CD4-positive, alpha-beta T cell treated with Interleukin-2 at 100 ng/mL for 4 hours (primary cell): ENCODE results near the gene FAM227B.
A peak's percentile ranks its signal among the peaks of the same experiment; 100 is the strongest.
"Not testable (repeated sequence)": the region's sequence is repeated elsewhere in the genome, so short reads cannot be mapped to it uniquely, and the experiment has no call there.

Experiments used
- DNase-seq: peaks from one replicate; pipeline ENCODE4 v3.0.0-alpha.2; 2020; ENCODE audit warnings: low spot score

FAM227B gene

GRCh38 chr15:49436751-49437150 is 183.9 kb downstream of the FAM227B start:
- no peak for DNase-seq

GRCh38 chr15:49435174-49435573 is 185.4 kb downstream of the FAM227B start:
- no peak for DNase-seq

- DNase-seq = no peak
These were observed 190.6 kb downstream of the FAM227B start for GRCh38 chr15:49430046-49430445.

- DNase-seq = no peak
These were observed 192.1 kb downstream of the FAM227B start for GRCh38 chr15:49428409-49429095.

- DNase-seq = no peak
These were observed 193.2 kb downstream of the FAM227B start for GRCh38 chr15:49427372-49427771.

GRCh38 chr15:49424954-49425353 is 195.7 kb downstream of the FAM227B start:
- DNase-seq = no peak

GRCh38 chr15:49423901-49424550 is 196.6 kb downstream of the FAM227B start:
- no peak for DNase-seq

- DNase-seq = no peak
These were observed 197.6 kb downstream of the FAM227B start, which contains the start of gene FGF7 for GRCh38 chr15:49423021-49423420. Gene FGF7 (plus strand): TSS chr15:49423242. CDS start chr15:49424298, 1,056 bp downstream.

- peak; percentile 58 for DNase-seq
These were observed 198.6 kb downstream of the FAM227B start for GRCh38 chr15:49421991-49422390.

GRCh38 chr15:49418811-49419210 is 201.8 kb downstream of the FAM227B start:
- no peak for DNase-seq

- DNase-seq = no peak
These were observed 205.0 kb downstream of the FAM227B start for GRCh38 chr15:49415638-49416037.

GRCh38 chr15:49415149-49415548 is 205.5 kb downstream of the FAM227B start:
- no peak for DNase-seq

- no peak for DNase-seq
These were observed 207.8 kb downstream of the FAM227B start for GRCh38 chr15:49412797-49413196.

- no peak for DNase-seq
These were observed 210.0 kb downstream of the FAM227B start for GRCh38 chr15:49410641-49411040.

GRCh38 chr15:49406352-49407118 is 214.1 kb downstream of the FAM227B start:
- no peak for DNase-seq

- DNase-seq = not testable (repeated sequence)
These were observed 217.9 kb downstream of the FAM227B start for GRCh38 chr15:49402515-49403296.

GRCh38 chr15:49387471-49387870 is 233.1 kb downstream of the FAM227B start:
- no peak for DNase-seq

- DNase-seq = no peak
These were observed 237.4 kb downstream of the FAM227B start for GRCh38 chr15:49383266-49383665.

- DNase-seq = no peak
These were observed 238.2 kb downstream of the FAM227B start for GRCh38 chr15:49382394-49382793.

GRCh38 chr15:49380912-49381311 is 239.7 kb downstream of the FAM227B start:
- DNase-seq = no peak

GRCh38 chr15:49379996-49380395 is 240.6 kb downstream of the FAM227B start:
- no peak for DNase-seq

- DNase-seq = no peak
These were observed 248.3 kb downstream of the FAM227B start for GRCh38 chr15:49372366-49372765.
